ENCODE measurements around the gene AGAP2.
"Not testable (repeated sequence)": the region's sequence is repeated elsewhere in the genome, so short reads cannot be mapped to it uniquely, and the experiment has no call there.

AGAP2 gene

GRCh38 chr12:57692500-57692899 is 46.0 kb downstream of the AGAP2 start:
- DNase-seq, result no peak

- no peak for DNase-seq
Measured at GRCh38 chr12:57688931-57689330, 49.6 kb downstream of the AGAP2 start.

- no peak for DNase-seq
Measured at GRCh38 chr12:57687862-57688261, 50.7 kb downstream of the AGAP2 start.

- no peak for DNase-seq
Measured at GRCh38 chr12:57679697-57680096, 58.8 kb downstream of the AGAP2 start.

- DNase-seq, result not testable (repeated sequence)
Measured at GRCh38 chr12:57677947-57678346, 60.6 kb downstream of the AGAP2 start.

- DNase-seq, result no peak
Measured at GRCh38 chr12:57674691-57675090, 63.9 kb downstream of the AGAP2 start.
